A204.1 (cell line): ENCODE data around the gene C2CD2.

Experiments used
- FAIRE-seq: peaks from 2 replicates; lab custom pipeline; 2012; peaks lifted over from hg19 to GRCh38; lab: Jason Lieb, UNC

The C2CD2 gene

DNA sequence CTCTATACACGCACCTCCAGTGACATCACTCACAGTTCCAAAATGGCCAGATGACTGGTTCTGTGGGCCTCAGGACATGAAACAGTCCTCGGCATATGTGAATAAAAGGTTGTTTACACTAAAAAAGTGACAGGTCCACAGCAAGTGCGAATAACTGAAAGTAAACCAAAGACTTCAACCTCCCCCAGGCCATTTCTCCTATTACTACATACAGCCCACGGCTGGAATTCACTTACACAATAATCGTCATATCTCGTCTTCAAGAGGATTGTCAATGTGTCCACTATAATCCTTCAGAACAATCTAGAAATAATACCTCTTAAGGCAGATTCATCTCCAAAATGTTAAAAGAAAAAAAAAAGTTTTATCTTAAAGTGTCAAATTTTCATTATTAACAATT, 72.8 kb downstream of the C2CD2 start:
- no peak for FAIRE-seq

GRCh38 chr21:41880153-41880552, 73.7 kb downstream of the C2CD2 start:
- FAIRE-seq = no peak

- FAIRE-seq = no peak
Observed at GRCh38 chr21:41879190-41879998, 74.4 kb downstream of the C2CD2 start, which contains the start of gene PRDM15. TSS of gene PRDM15 (minus strand) at chr21:41879344. CDS start at chr21:41860363, 18,981 bp downstream.

GRCh38 chr21:41878831-41879189, 75.0 kb downstream of the C2CD2 start:
- no peak for FAIRE-seq

DNA sequence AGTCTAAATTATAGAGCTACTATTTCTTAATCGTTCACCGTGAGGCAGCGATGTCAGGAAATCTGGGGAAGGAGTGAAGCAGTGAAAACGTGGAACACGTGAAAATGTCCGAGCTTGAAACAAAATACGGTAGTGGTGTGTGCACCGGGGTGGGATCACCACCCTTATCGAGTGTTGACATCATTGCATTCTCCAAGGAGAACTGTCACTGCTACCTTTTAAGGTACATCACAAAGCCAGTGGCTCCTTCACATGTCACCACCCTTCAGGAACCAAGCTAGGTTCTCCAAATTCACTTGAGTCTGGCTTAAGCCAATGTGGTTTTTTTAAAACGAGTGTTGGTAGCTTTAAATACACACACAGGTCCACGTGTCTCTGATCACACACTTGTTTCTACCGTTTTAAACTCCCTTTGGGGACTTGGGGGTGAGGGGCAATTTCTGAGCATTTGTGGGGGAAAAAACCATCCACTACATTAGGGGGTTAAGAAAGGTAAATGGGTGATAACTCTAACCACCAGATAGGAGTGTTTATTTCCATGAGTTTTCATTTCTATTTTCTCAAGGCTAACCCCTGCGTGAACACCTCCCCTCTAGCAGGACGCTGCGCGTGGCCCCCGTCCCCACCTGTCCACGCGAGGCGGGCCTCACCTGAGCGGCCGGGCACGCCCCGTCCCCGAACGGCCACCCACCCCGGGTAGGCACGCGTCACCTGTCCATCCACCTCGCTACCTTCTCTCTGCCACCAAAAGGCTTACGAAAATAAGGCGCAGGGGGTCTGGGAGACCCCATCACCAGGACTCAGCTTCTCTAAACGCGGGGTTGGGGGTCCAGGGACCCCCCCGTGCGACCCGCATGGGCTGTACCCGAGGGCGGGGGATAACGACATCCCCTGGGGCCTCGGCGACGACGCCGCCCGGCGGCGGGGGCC, 75.7 kb downstream of the C2CD2 start:
- no peak for FAIRE-seq

DNA sequence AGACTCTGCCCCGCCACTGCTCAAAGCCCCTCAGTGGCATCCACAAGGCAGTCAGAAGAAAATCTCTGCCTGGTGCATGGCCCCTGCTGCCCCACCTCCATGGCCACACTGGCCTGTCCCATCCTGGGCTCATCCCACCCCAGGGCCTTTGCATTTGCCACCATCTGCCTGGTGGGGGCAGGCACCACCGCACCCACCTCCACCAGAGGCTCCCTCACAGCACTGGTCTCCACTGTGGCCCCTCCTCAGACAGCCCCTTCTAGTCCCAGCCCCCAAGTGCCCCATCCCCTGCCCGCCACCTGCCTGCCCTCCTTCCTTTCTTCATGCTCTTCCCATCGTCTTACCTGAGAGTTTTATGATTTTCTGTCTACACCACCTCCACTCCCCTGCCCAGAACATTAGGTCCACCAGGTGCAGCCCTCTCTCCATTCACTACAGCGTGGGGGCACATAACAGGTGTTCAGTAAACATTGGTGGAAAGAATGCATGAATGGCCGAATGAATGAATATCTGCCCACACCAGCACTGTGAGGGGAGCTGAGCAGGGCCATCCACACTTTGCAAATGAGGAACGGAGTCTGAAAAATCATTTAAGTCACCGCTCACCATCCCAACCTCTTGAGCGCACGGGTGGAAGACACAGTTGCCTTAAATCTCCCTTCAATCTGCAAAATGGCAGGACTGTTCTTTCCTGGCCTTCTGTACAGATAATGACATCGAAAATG, 76.7 kb downstream of the C2CD2 start:
- no peak for FAIRE-seq

DNA sequence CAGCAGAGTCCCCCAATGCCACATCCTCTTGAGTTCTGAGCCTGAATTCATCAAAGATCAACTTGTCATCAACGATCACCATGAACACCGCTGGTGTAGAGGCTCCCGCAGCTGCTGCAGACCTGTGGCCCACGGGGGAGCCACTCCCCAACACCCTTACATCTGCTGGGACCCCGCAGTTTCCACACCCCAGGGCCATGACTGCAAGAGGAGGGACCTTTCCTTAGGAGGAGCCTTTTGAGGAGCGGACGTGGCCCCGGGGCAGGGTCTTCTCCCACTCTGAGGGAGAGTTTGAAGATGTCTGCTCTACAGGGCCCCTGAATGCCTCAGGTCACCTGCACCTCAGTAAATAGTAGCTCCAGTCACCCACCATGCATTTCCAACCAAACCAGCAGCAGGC, 77.4 kb downstream of the C2CD2 start:
- FAIRE-seq = no peak

GRCh38 chr21:41875086-41875485, 78.7 kb downstream of the C2CD2 start:
- no peak for FAIRE-seq

GRCh38 chr21:41874611-41875010, 79.2 kb downstream of the C2CD2 start:
- FAIRE-seq = no peak

DNA sequence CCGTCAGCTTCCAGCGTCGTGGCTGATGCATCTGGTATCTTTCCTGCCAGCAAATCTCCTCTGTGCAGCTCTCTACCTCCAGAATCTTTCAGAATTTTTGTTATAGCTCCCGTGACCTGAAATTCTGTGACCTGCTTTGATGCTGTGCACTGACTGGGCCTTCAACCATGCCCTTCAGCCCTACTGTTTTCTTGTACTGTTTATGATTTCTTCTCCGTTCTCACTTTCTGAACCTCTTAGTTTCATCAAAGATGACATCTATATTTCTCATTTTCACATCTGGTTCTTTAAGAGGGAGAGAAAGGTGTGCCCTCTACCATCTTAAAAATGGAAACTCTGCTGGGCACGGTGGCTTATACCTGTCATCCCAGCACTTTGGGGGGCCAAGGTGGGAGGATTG, 80.4 kb downstream of the C2CD2 start:
- FAIRE-seq = no peak

- FAIRE-seq = no peak
Observed at GRCh38 chr21:41873005-41873404, 80.8 kb downstream of the C2CD2 start.

GRCh38 chr21:41871293-41872030, 82.4 kb downstream of the C2CD2 start:
- FAIRE-seq = no peak

- no peak for FAIRE-seq
Observed at GRCh38 chr21:41869771-41870170, 84.0 kb downstream of the C2CD2 start.

GRCh38 chr21:41868062-41868710, 85.6 kb downstream of the C2CD2 start:
- no peak for FAIRE-seq

DNA sequence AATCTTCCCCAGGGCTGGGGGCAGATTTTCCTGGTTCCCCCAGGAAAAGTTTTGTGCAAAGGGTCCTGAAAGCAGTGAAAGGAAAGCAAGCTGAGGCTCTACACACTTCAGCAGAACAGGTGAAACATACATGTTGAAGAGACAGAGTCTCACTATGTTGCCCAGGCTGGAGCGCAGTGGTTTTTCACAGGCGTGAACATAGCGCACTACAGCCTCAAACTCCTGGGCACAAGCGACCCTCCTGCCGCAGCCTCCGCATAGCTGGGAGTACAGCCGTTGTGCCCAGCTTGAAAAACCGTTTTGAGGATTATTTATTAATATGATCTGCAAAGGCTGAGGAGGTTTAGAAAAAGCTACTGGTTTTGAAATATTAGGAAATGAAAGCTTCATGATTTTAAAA, 86.5 kb downstream of the C2CD2 start:
- FAIRE-seq = no peak

GRCh38 chr21:41866274-41866809, 87.5 kb downstream of the C2CD2 start:
- FAIRE-seq = no peak

GRCh38 chr21:41865002-41865777, 88.6 kb downstream of the C2CD2 start:
- no peak for FAIRE-seq

GRCh38 chr21:41864311-41865001, 89.4 kb downstream of the C2CD2 start:
- no peak for FAIRE-seq

GRCh38 chr21:41863439-41863740, 90.4 kb downstream of the C2CD2 start:
- FAIRE-seq = no peak

- no peak for FAIRE-seq
Observed at GRCh38 chr21:41861987-41862386, 91.8 kb downstream of the C2CD2 start.
